Left renal cortex interstitium (tissue), 4 donors: ENCODE measurements around the gene NCOA3. TPM values are rescaled to one million over a fixed set of nuclear protein-coding genes. Genes with fewer than 3 reads are reported as not detected.
"Not testable (repeated sequence)": the region's sequence is repeated elsewhere in the genome, so short reads cannot be mapped to it uniquely, and the experiment has no call there.

Experiments
- DNase-seq, 4 donors: peaks; one replicate each; pipeline ENCODE4 v3.0.0-alpha.2; 2013; ENCODE audit warnings: low read depth in 4 of 4, low spot score in 2 of 4, missing footprints in 1 of 4
- polyA plus RNA-seq, 4 donors: library from polyadenylated mRNA; unstranded; fragments of 120-200 nt; gene quantifications; one replicate each; pipeline ENCODE4 v1.2.1, GENCODE V29; 2013; ENCODE audit not compliant: insufficient read length in 4 of 4

Gene NCOA3
- polyA plus RNA-seq, 4 donors, result 29.9 to 38.9 (median 37.7) TPM

GRCh38 chr20:47532002-47532401 is 30.3 kb downstream of the NCOA3 start:
- no peak for DNase-seq

GRCh38 chr20:47533518-47534062 is 31.9 kb downstream of the NCOA3 start:
- no peak for DNase-seq

- no peak for DNase-seq
Measured at GRCh38 chr20:47534405-47534804, 32.7 kb downstream of the NCOA3 start.

DNA sequence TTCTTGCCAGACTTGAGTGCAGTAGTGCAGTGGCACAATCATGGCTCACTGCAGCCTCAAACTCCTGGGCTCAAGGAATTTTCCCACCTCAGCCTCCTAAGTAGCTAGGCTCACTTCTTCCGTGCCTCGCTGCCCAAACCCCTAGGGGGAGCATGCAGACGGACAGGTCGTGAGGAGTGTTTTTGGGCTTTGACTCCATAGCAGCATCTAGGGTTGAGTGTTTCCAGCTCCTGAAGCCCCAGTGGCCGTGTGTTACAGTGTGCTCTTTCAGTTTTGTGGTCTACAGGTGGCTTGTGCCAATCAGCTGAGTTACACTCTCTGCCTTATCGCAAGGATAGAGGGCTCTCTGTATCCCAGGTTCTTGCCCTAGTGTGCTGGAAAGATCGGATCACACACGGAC is 33.4 kb downstream of the NCOA3 start:
- DNase-seq, result no peak

DNA sequence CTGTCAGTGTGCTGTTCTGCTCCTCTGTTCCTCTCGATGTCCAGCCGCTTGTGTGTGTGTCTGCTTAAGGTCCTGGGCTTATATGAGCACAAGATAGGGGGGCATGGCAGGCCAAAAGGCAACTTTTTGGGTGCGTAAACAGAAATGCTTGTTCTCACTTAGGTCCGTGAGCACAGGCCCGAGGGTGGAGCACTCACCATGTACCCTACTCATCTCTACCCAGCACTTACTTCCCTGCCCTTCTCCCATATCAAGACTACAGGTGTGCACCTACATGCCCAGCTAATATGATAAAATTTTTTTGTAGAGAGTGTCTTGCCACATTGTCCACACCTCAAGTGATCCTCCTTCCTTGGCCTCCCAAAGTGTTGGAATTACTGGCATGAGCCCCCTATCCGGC is 34.3 kb downstream of the NCOA3 start:
- DNase-seq, result no peak

GRCh38 chr20:47540443-47541354 is 39.0 kb downstream of the NCOA3 start:
- DNase-seq, result no peak

GRCh38 chr20:47541355-47541922 is 39.8 kb downstream of the NCOA3 start:
- no peak for DNase-seq

- DNase-seq, result no peak
Measured at GRCh38 chr20:47543006-47543431, 41.3 kb downstream of the NCOA3 start.

DNA sequence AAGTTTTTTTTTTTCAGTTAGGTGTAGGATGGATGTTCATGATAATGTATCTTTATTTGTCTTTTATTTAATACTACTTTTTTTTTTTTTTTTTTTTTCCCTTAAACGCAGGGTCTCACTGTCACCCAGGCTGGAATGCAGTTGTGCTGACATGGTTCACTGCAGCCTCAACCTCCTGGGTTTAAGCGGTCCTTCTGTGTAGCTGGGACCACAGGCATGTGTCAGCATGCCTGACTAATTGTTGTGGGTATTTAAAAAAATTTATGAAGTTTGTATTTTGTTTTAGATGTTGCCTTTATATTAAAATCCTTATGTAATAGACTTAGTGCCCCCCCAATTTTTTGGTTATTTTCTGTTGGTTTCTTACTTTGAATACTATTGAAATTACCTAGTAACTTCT is 42.6 kb downstream of the NCOA3 start:
- peak in 1 of 4 donors; percentile 55 for DNase-seq

DNA sequence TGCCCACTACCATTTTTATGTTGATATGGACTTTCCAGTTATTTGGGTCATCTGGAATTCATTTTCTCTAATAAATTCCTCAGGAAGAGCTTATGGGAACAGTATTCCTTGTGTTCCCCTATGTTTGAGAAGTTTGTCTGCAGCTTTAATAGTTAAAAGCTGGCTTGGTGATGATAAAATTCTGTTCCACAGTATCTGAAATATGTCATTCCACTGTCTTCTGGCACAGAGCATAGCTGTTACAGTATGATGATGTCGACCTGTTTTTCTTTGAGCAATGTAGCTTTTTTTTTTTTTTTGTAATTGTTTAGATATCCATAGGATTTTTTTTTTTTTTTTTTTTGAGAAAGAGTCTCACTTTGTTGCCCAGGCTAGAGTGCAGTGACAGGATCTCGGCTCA is 43.2 kb downstream of the NCOA3 start:
- DNase-seq, result no peak

GRCh38 chr20:47545499-47545898 is 43.8 kb downstream of the NCOA3 start:
- DNase-seq, result no peak

GRCh38 chr20:47546184-47547033 is 44.7 kb downstream of the NCOA3 start:
- no peak for DNase-seq

GRCh38 chr20:47547034-47547387 is 45.3 kb downstream of the NCOA3 start:
- no peak for DNase-seq

GRCh38 chr20:47549671-47550070 is 48.0 kb downstream of the NCOA3 start:
- no peak for DNase-seq

- no peak for DNase-seq
Measured at GRCh38 chr20:47551222-47551621, 49.5 kb downstream of the NCOA3 start.

DNA sequence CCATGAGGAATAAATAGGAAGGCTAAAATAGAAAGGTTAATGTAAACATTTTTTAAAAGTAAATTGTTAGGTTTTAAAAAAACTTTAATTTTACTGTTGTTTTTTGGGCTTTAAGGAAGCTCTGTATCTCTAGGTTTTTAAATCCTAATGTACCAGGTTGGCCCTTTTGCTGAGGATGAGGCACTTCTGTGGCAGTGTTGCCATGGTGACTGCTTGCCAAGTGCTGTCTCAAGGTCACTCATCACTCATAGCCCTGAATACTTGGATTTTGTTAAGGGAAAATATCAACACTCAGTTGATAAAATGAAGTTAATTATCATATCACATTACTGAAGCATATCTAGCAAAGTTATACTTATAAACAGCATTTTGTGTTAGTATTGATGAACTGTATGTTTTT is 50.2 kb downstream of the NCOA3 start:
- DNase-seq, result no peak

DNA sequence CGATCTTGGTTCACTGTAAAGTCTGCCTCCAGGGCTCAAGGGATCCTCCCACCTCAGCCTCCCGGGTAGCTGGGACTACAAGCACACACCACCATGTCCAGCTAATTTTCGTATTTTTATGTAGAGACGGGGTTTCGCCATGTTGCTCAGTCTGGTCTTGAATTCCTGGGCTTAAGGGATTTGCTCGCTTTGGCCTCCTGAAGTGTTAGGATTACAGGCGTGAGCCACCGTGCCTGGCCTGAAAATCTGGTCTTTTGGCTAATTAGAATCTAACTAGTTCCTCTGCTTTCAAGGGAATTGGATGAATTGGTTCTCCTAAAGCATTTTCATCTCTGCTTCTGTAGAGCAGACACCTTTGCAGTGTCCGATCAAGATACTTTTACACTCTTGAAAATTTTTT is 51.3 kb downstream of the NCOA3 start:
- no peak for DNase-seq

DNA sequence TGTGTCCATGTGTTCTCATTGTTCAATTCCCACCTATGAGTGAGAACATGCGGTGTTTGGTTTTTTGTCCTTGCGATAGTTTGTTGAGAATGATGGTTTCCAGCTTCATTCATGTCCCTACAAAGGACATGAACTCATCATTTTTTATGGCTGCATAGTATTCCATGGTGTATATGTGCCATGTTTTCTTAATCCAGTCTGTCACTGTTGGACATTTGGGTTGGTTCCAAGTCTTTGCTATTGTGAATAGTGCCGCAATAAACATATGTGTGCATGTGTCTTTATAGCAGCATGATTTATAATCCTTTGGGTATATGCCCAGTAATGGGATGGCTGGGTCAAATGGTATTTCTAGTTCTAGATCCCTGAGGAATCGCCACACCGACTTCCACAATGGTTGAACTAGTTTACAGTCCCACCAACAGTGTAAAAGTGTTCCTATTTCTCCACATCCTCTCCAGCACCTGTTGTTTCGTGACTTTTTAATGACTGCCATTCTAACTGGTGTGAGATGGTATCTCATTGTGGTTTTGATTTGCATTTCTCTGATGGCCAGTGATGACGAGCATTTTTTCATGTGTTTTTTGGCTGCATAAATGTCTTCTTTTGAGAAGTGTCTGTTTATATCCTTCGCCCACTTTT is 52.0 kb downstream of the NCOA3 start:
- not testable (repeated sequence) for DNase-seq

DNA sequence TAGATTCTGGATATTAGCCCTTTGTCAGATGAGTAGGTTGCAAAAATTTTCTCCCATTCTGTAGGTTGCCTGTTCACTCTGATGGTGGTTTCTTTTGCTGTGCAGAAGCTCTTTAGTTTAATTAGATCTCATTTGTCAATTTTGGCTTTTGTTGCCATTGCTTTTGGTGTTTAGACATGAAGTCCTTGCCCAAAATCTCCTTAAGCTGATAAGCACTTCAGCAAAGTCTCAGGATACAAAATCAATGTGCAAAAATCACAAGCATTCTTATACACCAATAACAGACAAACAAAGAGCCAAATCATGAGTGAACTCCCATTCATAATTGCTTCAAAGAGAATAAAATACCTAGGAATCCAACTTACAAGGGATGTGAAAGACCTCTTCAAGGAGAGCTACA is 52.6 kb downstream of the NCOA3 start:
- DNase-seq, result not testable (repeated sequence)

GRCh38 chr20:47557218-47557617 is 55.5 kb downstream of the NCOA3 start:
- DNase-seq, result no peak

GRCh38 chr20:47557791-47558190 is 56.1 kb downstream of the NCOA3 start:
- DNase-seq, result no peak
